ENCODE measurements around the gene ZMIZ1.

Gene ZMIZ1

DNA sequence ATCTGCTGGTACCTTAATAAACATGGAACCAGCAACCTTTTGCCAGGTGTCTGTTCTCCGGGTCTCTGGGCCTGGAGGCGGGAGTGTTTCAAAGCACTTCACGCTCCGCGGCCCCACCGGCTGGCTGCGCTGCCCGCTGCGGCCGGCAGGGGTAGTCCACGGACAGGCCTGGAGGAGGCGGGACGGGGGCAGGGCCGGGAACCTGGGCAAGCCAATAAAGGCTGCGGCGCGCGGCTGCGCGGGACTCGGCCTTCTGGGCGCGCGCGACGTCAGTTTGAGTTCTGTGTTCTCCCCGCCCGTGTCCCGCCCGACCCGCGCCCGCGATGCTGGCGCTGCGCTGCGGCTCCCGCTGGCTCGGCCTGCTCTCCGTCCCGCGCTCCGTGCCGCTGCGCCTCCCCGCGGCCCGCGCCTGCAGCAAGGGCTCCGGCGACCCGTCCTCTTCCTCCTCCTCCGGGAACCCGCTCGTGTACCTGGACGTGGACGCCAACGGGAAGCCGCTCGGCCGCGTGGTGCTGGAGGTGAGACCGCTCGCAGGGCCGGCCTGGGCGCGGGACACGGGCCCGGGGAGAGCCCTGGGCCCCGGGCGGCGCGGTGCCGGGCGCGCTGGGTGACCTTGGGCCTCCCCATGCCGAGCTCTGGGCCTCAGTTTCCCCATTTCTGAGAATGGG lies 278.6 kb downstream of the ZMIZ1 start, which contains the start of gene PPIF (continued):
- TF ChIP-seq, protein P1, sequence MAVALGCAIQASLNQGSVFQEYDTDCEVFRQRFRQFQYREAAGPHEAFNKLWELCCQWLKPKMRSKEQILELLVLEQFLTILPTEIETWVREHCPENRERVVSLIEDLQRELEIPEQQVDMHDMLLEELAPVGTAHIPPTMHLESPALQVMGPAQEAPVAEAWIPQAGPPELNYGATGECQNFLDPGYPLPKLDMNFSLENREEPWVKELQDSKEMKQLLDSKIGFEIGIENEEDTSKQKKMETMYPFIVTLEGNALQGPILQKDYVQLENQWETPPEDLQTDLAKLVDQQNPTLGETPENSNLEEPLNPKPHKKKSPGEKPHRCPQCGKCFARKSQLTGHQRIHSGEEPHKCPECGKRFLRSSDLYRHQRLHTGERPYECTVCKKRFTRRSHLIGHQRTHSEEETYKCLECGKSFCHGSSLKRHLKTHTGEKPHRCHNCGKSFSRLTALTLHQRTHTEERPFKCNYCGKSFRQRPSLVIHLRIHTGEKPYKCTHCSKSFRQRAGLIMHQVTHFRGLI (tag by site-specific recombination; IDR thresholded peaks at IDR 0.05), result peak; percentile 24; the same call in 1 of the 2 replicates
- no peak for TF ChIP-seq ZNF600 (tag by site-specific recombination; IDR thresholded peaks at IDR 0.05)
- TF ChIP-seq, protein P2, sequence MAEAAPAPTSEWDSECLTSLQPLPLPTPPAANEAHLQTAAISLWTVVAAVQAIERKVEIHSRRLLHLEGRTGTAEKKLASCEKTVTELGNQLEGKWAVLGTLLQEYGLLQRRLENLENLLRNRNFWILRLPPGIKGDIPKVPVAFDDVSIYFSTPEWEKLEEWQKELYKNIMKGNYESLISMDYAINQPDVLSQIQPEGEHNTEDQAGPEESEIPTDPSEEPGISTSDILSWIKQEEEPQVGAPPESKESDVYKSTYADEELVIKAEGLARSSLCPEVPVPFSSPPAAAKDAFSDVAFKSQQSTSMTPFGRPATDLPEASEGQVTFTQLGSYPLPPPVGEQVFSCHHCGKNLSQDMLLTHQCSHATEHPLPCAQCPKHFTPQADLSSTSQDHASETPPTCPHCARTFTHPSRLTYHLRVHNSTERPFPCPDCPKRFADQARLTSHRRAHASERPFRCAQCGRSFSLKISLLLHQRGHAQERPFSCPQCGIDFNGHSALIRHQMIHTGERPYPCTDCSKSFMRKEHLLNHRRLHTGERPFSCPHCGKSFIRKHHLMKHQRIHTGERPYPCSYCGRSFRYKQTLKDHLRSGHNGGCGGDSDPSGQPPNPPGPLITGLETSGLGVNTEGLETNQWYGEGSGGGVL (tag by site-specific recombination; IDR thresholded peaks at IDR 0.05), result no peak
- TF ChIP-seq ZNF292 (tag by site-specific recombination; IDR thresholded peaks at IDR 0.05; ENCODE audit: borderline replicate concordance, low read depth), result no peak
- no peak for TF ChIP-seq ZNF610 (tag by site-specific recombination; IDR thresholded peaks at IDR 0.05; ENCODE audit: borderline replicate concordance)
- TF ChIP-seq ZNF169 (tag by site-specific recombination; IDR thresholded peaks at IDR 0.05), result no peak
- TF ChIP-seq ZNF629 (tag by site-specific recombination; IDR thresholded peaks at IDR 0.05), result peak; percentile 10; the same call in 1 of the 2 replicates
- TF ChIP-seq, protein P3, sequence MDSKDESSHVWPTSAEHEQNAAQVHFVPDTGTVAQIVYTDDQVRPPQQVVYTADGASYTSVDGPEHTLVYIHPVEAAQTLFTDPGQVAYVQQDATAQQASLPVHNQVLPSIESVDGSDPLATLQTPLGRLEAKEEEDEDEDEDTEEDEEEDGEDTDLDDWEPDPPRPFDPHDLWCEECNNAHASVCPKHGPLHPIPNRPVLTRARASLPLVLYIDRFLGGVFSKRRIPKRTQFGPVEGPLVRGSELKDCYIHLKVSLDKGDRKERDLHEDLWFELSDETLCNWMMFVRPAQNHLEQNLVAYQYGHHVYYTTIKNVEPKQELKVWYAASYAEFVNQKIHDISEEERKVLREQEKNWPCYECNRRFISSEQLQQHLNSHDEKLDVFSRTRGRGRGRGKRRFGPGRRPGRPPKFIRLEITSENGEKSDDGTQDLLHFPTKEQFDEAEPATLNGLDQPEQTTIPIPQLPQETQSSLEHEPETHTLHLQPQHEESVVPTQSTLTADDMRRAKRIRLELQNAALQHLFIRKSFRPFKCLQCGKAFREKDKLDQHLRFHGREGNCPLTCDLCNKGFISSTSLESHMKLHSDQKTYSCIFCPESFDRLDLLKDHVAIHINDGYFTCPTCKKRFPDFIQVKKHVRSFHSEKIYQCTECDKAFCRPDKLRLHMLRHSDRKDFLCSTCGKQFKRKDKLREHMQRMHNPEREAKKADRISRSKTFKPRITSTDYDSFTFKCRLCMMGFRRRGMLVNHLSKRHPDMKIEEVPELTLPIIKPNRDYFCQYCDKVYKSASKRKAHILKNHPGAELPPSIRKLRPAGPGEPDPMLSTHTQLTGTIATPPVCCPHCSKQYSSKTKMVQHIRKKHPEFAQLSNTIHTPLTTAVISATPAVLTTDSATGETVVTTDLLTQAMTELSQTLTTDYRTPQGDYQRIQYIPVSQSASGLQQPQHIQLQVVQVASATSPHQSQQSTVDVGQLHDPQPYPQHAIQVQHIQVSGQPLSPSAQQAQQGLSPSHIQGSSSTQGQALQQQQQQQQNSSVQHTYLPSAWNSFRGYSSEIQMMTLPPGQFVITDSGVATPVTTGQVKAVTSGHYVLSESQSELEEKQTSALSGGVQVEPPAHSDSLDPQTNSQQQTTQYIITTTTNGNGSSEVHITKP (tag by site-specific recombination; IDR thresholded peaks at IDR 0.05), result no peak
- TF ChIP-seq, protein P4, sequence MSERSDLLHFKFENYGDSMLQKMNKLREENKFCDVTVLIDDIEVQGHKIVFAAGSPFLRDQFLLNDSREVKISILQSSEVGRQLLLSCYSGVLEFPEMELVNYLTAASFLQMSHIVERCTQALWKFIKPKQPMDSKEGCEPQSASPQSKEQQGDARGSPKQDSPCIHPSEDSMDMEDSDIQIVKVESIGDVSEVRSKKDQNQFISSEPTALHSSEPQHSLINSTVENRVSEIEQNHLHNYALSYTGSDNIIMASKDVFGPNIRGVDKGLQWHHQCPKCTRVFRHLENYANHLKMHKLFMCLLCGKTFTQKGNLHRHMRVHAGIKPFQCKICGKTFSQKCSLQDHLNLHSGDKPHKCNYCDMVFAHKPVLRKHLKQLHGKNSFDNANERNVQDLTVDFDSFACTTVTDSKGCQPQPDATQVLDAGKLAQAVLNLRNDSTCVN (tag by site-specific recombination; optimal IDR thresholded peaks at IDR 0.05), result peak; percentile 89
- no peak for TF ChIP-seq ZNF423 (tag by site-specific recombination; IDR thresholded peaks at IDR 0.05)
- TF ChIP-seq REPIN1 (tag by site-specific recombination; IDR thresholded peaks at IDR 0.05; ENCODE audit: low read depth), result no peak
- TF ChIP-seq ZNF596 (tag by site-specific recombination; IDR thresholded peaks at IDR 0.05), result 0 out of 2 replicates have a peak, but pooled peaks have one; percentile 26
- no peak for TF ChIP-seq ZNF132 (tag by site-specific recombination; IDR thresholded peaks at IDR 0.05; ENCODE audit: borderline replicate concordance)
- TF ChIP-seq, protein P5, sequence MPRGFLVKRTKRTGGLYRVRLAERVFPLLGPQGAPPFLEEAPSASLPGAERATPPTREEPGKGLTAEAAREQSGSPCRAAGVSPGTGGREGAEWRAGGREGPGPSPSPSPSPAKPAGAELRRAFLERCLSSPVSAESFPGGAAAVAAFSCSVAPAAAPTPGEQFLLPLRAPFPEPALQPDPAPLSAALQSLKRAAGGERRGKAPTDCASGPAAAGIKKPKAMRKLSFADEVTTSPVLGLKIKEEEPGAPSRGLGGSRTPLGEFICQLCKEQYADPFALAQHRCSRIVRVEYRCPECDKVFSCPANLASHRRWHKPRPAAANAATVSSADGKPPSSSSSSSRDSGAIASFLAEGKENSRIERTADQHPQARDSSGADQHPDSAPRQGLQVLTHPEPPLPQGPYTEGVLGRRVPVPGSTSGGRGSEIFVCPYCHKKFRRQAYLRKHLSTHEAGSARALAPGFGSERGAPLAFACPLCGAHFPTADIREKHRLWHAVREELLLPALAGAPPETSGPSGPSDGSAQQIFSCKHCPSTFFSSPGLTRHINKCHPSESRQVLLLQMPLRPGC (tag by site-specific recombination; IDR thresholded peaks at IDR 0.05), result no peak
- TF ChIP-seq, protein P6, sequence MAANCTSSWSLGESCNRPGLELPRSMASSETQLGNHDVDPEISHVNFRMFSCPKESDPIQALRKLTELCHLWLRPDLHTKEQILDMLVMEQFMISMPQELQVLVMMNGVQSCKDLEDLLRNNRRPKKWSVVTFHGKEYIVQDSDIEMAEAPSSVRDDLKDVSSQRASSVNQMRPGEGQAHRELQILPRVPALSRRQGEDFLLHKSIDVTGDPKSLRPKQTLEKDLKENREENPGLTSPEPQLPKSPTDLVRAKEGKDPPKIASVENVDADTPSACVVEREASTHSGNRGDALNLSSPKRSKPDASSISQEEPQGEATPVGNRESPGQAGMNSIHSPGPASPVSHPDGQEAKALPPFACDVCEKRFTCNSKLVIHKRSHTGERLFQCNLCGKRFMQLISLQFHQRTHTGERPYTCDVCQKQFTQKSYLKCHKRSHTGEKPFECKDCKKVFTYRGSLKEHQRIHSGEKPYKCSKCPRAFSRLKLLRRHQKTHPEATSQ (tag by site-specific recombination; IDR thresholded peaks at IDR 0.05), result no peak
- TF ChIP-seq HOXA7 (CRISPR knock-in tag; IDR thresholded peaks at IDR 0.05; ENCODE audit: borderline replicate concordance), result no peak
- TF ChIP-seq YY1 (tag by site-specific recombination; IDR thresholded peaks at IDR 0.05), result peak; percentile 29; the same call in 1 of the 2 replicates
- TF ChIP-seq ZNF544 (tag by site-specific recombination; IDR thresholded peaks at IDR 0.05), result no peak
- no peak for TF ChIP-seq ZNF37A (tag by site-specific recombination; IDR thresholded peaks at IDR 0.05)
- no peak for TF ChIP-seq ZNF2 (tag by site-specific recombination; IDR thresholded peaks at IDR 0.05)
- no peak for TF ChIP-seq ZNF792 (tag by site-specific recombination; IDR thresholded peaks at IDR 0.05)
- TF ChIP-seq ZFP41 (tag by site-specific recombination; IDR thresholded peaks at IDR 0.05; ENCODE audit: borderline replicate concordance), result no peak
- peak; percentile 96 for TF ChIP-seq KLF10 (tag by site-specific recombination; IDR thresholded peaks at IDR 0.05)
- no peak; the same call in 1 of the 2 replicates for TF ChIP-seq ZNF76 (tag by site-specific recombination; IDR thresholded peaks at IDR 0.05; ENCODE audit: borderline replicate concordance, low read depth)
- TF ChIP-seq, protein P7, sequence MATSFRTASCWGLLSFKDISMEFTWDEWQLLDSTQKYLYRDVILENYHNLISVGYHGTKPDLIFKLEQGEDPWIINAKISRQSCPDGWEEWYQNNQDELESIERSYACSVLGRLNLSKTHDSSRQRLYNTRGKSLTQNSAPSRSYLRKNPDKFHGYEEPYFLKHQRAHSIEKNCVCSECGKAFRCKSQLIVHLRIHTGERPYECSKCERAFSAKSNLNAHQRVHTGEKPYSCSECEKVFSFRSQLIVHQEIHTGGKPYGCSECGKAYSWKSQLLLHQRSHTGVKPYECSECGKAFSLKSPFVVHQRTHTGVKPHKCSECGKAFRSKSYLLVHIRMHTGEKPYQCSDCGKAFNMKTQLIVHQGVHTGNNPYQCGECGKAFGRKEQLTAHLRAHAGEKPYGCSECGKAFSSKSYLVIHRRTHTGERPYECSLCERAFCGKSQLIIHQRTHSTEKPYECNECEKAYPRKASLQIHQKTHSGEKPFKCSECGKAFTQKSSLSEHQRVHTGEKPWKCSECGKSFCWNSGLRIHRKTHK (tag by site-specific recombination; IDR thresholded peaks at IDR 0.05), result no peak
- TF ChIP-seq ZNF560 (tag by site-specific recombination; IDR thresholded peaks at IDR 0.05; ENCODE audit: borderline replicate concordance), result no peak
- peak; percentile 37; the same call in 1 of the 2 replicates for TF ChIP-seq KLF8 (tag by site-specific recombination; IDR thresholded peaks at IDR 0.05)

Data from HEK293 (cell line).